Heart left ventricle (tissue), 13 donors: Measurements from ENCODE around the gene ZSCAN5C.
"Not testable (repeated sequence)": the region's sequence is repeated elsewhere in the genome, so short reads cannot be mapped to it uniquely, and the experiment has no call there.

Source experiments
- CTCF ChIP-seq, 12 donors: fragments of 200-600 bp; sonication (generic) in 4 of 12; IDR thresholded peaks; one replicate each; pipeline versions ENCODE4 v1.5.0 to v1.8.0; 2018 to 2022; ENCODE audit warnings: antibody characterized with exemption in 12 of 12, mild to moderate bottlenecking in 5 of 12
- POLR2A ChIP-seq, 2 donors: fragments of 450-650 bp; IDR thresholded peaks; one replicate each; pipeline ENCODE4 v1.6.1; 2017; ENCODE audit warnings: antibody characterized with exemption in 2 of 2, mild to moderate bottlenecking in 2 of 2, moderate library complexity in 2 of 2
- donor health status: ischemic (EF 13 %, LVEDD 7.1; RV severe dilation, severe dysfunction).
- donor health status: DM: no; HTN: yes; CAD: no.
- donor health status: DM: no; HTN: no; CAD: no.
- donor health status: ischemic (EF 25% LVEDD 6.9; RV normal size, moderate dysfunction).
- donor health status: ischemic (EF 25% LVEDD 5.7; RV mildly dilated, moderate dysfunction).
- donor health status: ischemic (EF 35%, LVEDD 5.7; RV mildly dilated, moderate dysfunction).
- donor health status: nonischemic (EF 11% LVEDD 7.7; RV severe dilation, severe dysfunction).
- donor health status: DM: yes; HTN: yes; CAD: no.
- donor health status: PGD.
- donor health status: ischemic (EF 29% LVEDD 5.4; RV normal size, mild dysfunction).
- donor health status: nonischemic (EF 23%, LVEDD 6.1; RV moderate dilation, normal function).

DNA sequence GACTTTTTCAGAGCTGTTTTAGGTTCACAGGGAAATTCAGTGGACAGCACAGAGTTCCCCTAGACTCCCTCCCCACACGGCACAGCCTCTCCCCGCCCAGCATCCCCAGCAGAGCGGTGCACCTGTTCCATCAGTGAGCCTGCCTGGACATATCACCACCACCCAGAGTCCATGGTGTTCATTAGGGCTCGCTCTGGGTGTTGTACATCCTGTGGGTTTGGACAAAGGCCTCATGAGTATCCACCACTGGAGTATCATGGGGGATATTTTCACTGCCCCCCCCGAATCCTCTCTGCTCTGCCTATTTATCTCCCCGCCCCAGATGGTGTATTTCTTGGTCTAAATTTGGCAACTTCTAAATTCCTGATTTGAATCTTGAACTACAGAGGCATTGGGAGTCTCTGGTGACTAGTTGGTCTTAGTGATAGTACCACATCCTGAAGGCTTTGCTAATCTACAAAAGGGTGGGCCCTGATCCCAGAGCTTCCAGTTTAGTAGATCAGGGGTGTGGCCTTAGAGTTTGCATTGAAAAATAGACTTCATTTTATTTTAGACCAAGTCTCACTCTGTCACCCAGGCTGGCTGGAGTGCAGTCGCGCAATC, 46.8 kb downstream of the ZSCAN5C start:
- not testable (repeated sequence) for TF ChIP-seq CTCF, POLR2A (IDR thresholded peaks at IDR 0.05)
